DOHH2 (cell line): Measurements from ENCODE around the gene PTP4A2.

Experiments used
- EZH2phosphoT487 ChIP-seq: fragments of 200-600 bp; sonication (generic); IDR thresholded peaks from 2 replicates; pipeline ENCODE4 v1.6.1; 2017; ENCODE audit warnings: borderline replicate concordance, mild to moderate bottlenecking, antibody characterized with exemption, low read length, moderate library complexity, mixed read lengths
- TF ChIP-seq, protein P1 (sequence below): fragments of 200-600 bp; sonication (generic); IDR thresholded peaks from one replicate; pipeline ENCODE4 v1.5.1; 2014; ENCODE audit warnings: antibody characterized with exemption, mild to moderate bottlenecking, low read depth, low read length; ENCODE audit not compliant: poor library complexity, severe bottlenecking

DNA sequence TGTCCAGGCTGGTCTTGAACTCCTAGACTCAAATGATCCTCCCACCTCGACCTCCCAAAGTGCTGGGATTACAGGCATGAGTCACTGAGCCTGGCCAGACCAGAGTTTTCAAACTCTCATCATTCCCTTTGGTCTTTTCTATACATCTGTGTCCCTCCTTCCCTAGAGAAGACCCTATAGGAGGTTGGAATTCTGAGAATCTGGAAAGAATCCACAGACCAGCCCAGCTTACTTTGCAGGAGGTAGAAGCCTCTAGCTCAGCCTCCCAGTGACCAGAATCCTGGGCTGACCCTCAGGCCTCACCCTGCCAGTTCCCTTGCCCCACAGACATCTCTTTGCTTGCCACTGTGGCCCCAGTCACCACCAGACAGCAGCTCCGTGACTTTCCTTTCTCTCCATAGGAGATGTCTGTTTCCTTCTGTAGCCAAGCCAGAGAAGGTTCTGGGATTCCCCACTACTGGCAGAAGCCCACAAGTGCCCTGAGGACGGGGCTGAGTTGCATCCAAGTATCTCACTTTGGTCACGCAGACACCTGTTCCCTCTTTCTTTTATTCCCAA is 40.8 kb upstream of the PTP4A2 start:
- TF ChIP-seq, protein P1, sequence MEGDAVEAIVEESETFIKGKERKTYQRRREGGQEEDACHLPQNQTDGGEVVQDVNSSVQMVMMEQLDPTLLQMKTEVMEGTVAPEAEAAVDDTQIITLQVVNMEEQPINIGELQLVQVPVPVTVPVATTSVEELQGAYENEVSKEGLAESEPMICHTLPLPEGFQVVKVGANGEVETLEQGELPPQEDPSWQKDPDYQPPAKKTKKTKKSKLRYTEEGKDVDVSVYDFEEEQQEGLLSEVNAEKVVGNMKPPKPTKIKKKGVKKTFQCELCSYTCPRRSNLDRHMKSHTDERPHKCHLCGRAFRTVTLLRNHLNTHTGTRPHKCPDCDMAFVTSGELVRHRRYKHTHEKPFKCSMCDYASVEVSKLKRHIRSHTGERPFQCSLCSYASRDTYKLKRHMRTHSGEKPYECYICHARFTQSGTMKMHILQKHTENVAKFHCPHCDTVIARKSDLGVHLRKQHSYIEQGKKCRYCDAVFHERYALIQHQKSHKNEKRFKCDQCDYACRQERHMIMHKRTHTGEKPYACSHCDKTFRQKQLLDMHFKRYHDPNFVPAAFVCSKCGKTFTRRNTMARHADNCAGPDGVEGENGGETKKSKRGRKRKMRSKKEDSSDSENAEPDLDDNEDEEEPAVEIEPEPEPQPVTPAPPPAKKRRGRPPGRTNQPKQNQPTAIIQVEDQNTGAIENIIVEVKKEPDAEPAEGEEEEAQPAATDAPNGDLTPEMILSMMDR = no peak
- no peak for TF ChIP-seq EZH2phosphoT487
